ENCODE measurements around the gene CASK.

CASK gene

GRCh38 chrX:41863343-41864203, 59.8 kb downstream of the CASK start:
- no peak for TF ChIP-seq FOXM1 (IDR thresholded peaks at IDR 0.05; ENCODE audit: borderline replicate concordance)
- TF ChIP-seq NFRKB (IDR thresholded peaks at IDR 0.05), result no peak
- no peak for TF ChIP-seq ARNT (IDR thresholded peaks at IDR 0.05)
- no peak for TF ChIP-seq ELF4 (IDR thresholded peaks at IDR 0.05)
- TF ChIP-seq SUZ12 (IDR thresholded peaks at IDR 0.05), result no peak
- no peak for TF ChIP-seq L3MBTL2 (conservative IDR thresholded peaks at IDR 0.05)
- ChIA-PET POLR2A (no interaction called here), CTCF (no interaction called here)
- DNase-seq (ENCODE audit: extremely low spot score), result no peak

DNA sequence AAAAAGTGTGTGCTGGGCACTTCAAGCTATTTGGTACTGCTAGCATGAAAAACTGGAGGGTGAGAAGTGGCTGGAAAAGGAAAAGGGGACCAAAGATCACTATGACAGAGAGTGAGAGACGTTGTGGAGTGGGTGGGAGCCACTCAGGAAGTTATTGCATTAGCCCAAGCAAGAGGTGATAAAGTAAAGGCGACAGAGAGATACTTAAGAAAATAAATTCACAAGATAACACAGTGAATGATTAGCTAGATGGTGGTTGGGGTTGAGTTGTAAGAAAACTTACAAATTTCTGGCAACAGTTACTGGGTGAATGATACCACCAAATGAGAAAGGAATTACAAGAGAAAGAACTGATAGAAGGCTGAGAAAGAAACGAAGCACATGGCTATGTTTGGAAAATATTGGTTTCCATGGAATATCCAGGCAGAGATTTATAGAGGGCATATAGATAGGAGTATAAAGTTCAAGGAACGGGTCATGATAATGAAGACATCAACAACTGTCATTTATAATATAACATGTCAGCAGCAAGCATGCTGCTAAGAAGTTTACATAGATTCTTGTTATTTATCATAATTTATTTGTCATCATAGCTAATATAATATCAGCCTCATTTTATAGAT, 60.7 kb downstream of the CASK start:
- ChIA-PET POLR2A (no interaction called here), CTCF (no interaction called here)
- TF ChIP-seq, protein P1, sequence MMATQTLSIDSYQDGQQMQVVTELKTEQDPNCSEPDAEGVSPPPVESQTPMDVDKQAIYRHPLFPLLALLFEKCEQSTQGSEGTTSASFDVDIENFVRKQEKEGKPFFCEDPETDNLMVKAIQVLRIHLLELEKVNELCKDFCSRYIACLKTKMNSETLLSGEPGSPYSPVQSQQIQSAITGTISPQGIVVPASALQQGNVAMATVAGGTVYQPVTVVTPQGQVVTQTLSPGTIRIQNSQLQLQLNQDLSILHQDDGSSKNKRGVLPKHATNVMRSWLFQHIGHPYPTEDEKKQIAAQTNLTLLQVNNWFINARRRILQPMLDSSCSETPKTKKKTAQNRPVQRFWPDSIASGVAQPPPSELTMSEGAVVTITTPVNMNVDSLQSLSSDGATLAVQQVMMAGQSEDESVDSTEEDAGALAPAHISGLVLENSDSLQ (IDR thresholded peaks at IDR 0.05), result 0 out of 2 replicates have a peak, but pooled peaks have one; percentile 15
- TF ChIP-seq LEF1 (IDR thresholded peaks at IDR 0.05; ENCODE audit: borderline replicate concordance) (no peak), CTBP1 (IDR thresholded peaks at IDR 0.05; ENCODE audit: borderline replicate concordance) (no peak)
- no peak for DNase-seq (ENCODE audit: extremely low spot score)

GRCh38 chrX:41858161-41858775, 65.1 kb downstream of the CASK start:
- TF ChIP-seq, protein P1 (IDR thresholded peaks at IDR 0.05), result no peak
- TF ChIP-seq SUZ12 (IDR thresholded peaks at IDR 0.05) (no peak), FOXK2 (IDR thresholded peaks at IDR 0.05) (no peak), LEF1 (IDR thresholded peaks at IDR 0.05; ENCODE audit: borderline replicate concordance) (no peak), FOXA1 (IDR thresholded peaks at IDR 0.05) (no peak), TARDBP (IDR thresholded peaks at IDR 0.05) (no peak), BHLHE40 (IDR thresholded peaks at IDR 0.05; ENCODE audit: borderline replicate concordance) (no peak), L3MBTL2 (conservative IDR thresholded peaks at IDR 0.05) (no peak), FOXM1 (IDR thresholded peaks at IDR 0.05; ENCODE audit: borderline replicate concordance) (no peak), ARNT (IDR thresholded peaks at IDR 0.05) (no peak), SP1 (IDR thresholded peaks at IDR 0.05) (no peak), ELF4 (IDR thresholded peaks at IDR 0.05) (no peak), NFRKB (IDR thresholded peaks at IDR 0.05) (no peak), ZNF384 (IDR thresholded peaks at IDR 0.05) (no peak), CTBP1 (IDR thresholded peaks at IDR 0.05; ENCODE audit: borderline replicate concordance) (no peak), HDGF (IDR thresholded peaks at IDR 0.05; ENCODE audit: borderline replicate concordance) (no peak)
- CTCF ChIA-PET, result no interaction called here
- no peak for DNase-seq (ENCODE audit: extremely low spot score)
- POLR2A ChIA-PET, result no interaction called here

DNA sequence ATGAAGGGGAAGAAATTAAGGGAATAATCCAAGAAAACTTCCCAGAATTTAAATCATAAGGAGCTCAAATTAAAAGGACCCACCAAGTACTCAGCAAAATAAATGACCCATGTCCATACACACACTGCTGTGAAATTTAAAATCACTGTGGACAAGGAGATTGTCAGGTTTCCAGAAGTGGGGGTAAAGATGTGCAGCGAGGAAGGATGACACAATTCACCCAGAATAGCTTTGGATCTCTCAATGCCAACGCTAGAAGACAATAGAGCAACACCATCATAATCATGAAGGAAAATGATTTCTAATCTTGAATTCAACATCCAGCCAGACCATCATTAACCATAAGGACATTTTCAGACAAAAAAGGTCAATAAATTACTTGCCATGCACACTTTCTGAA, 65.7 kb downstream of the CASK start:
- no peak for DNase-seq (ENCODE audit: extremely low spot score)
- POLR2A ChIA-PET, result no interaction called here
- TF ChIP-seq SP1 (IDR thresholded peaks at IDR 0.05), result no peak
- TF ChIP-seq ARNT (IDR thresholded peaks at IDR 0.05), result no peak
- TF ChIP-seq L3MBTL2 (conservative IDR thresholded peaks at IDR 0.05), result no peak
- TF ChIP-seq FOXM1 (IDR thresholded peaks at IDR 0.05; ENCODE audit: borderline replicate concordance), result no peak
- TF ChIP-seq FOXA1 (IDR thresholded peaks at IDR 0.05), result no peak
- TF ChIP-seq SUZ12 (IDR thresholded peaks at IDR 0.05), result no peak
- TF ChIP-seq CTBP1 (IDR thresholded peaks at IDR 0.05; ENCODE audit: borderline replicate concordance), result no peak
- no peak for TF ChIP-seq TARDBP (IDR thresholded peaks at IDR 0.05)
- TF ChIP-seq ELF4 (IDR thresholded peaks at IDR 0.05), result no peak
- no peak for TF ChIP-seq ZNF384 (IDR thresholded peaks at IDR 0.05)
- TF ChIP-seq, protein P1 (IDR thresholded peaks at IDR 0.05), result no peak
- no peak for TF ChIP-seq LEF1 (IDR thresholded peaks at IDR 0.05; ENCODE audit: borderline replicate concordance)
- no peak for TF ChIP-seq NFRKB (IDR thresholded peaks at IDR 0.05)
- TF ChIP-seq HDGF (IDR thresholded peaks at IDR 0.05; ENCODE audit: borderline replicate concordance), result no peak
- no peak for TF ChIP-seq FOXK2 (IDR thresholded peaks at IDR 0.05)
- TF ChIP-seq BHLHE40 (IDR thresholded peaks at IDR 0.05; ENCODE audit: borderline replicate concordance), result no peak
- CTCF ChIA-PET, result no interaction called here

DNA sequence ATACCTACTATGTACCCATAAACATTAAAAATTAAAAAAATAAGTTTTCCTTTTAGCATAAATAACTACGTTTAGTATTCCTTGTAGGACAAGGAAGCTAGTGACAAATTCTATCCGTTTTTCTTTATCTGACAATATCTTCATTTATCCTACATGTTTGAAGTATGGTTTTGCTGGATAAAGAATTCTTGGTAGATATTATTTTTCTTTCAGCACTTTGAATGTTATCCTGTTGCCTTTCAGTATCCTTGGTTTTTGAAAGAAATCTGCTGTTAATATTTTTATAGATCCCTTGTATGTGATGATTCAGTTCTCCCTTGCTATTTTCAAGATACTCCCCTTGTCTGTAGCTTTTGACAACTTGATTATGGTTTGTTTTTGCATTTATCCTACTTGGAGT, 76.6 kb downstream of the CASK start:
- TF ChIP-seq FOXM1 (IDR thresholded peaks at IDR 0.05; ENCODE audit: borderline replicate concordance) (no peak), ELF4 (IDR thresholded peaks at IDR 0.05) (no peak)
- POLR2A ChIA-PET, result no interaction called here
- DNase-seq (ENCODE audit: extremely low spot score), result no peak
- CTCF ChIA-PET, result no interaction called here

DNA sequence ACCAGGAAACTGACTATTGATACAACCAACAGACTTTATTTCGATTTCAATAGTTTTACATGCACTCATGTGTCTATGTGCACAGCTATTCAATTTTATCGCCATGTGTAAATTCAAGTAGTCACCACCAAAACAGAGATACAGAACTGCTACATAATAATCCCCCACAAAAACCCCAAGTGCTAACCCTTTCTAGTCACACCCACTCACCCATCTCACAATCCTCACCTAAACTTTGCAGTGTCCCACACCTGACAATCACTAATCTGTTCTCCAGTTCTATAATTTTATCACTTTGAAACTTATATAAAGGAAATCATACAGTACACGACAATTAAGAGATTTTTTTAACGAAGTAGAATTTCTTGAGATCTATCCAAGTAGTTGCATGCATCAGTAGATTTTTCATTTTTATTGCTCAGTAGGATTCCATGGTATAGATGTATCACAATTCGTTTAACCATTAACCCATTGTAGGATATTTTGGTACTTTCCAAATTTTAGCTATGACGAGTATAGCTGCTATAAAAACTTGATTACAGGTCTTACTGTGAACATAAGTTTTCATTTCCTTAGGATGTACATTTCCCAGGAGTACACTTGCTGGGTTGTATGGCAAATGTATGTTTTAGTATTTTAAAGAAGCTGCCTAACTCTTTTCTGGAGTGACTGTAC, 85.9 kb downstream of the CASK start:
- TF ChIP-seq SUZ12 (IDR thresholded peaks at IDR 0.05), result no peak
- TF ChIP-seq ELF4 (IDR thresholded peaks at IDR 0.05), result no peak
- no peak for TF ChIP-seq CTBP1 (IDR thresholded peaks at IDR 0.05; ENCODE audit: borderline replicate concordance)
- TF ChIP-seq HDGF (IDR thresholded peaks at IDR 0.05; ENCODE audit: borderline replicate concordance), result no peak
- TF ChIP-seq, protein P1 (IDR thresholded peaks at IDR 0.05), result no peak
- TF ChIP-seq BHLHE40 (IDR thresholded peaks at IDR 0.05; ENCODE audit: borderline replicate concordance), result no peak
- no peak for TF ChIP-seq ZNF384 (IDR thresholded peaks at IDR 0.05)
- TF ChIP-seq LEF1 (IDR thresholded peaks at IDR 0.05; ENCODE audit: borderline replicate concordance), result no peak
- no peak for TF ChIP-seq L3MBTL2 (conservative IDR thresholded peaks at IDR 0.05)
- TF ChIP-seq TARDBP (IDR thresholded peaks at IDR 0.05), result no peak
- no peak for TF ChIP-seq FOXK2 (IDR thresholded peaks at IDR 0.05)
- POLR2A ChIA-PET, result no interaction called here
- CTCF ChIA-PET, result no interaction called here
- DNase-seq (ENCODE audit: extremely low spot score), result no peak
